HUES64 (cell line): ENCODE measurements around the gene CACNA1C.

Source experiments
- H3K27ac ChIP-seq: 2 replicates; pipeline ENCODE4 v1.7.0; 2013; ENCODE audit warnings: low read depth, low read length, inconsistent platforms
- H3K27me3 ChIP-seq: 2 replicates; pipeline ENCODE4 v1.6.1; 2013; ENCODE audit warnings: mild to moderate bottlenecking, low read length; ENCODE audit not compliant: insufficient read depth
- H3K36me3 ChIP-seq: 2 replicates; pipeline ENCODE4 v1.6.1; 2013; ENCODE audit warnings: mild to moderate bottlenecking, low read length; ENCODE audit not compliant: insufficient read depth
- H3K4me1 ChIP-seq: 2 replicates; pipeline ENCODE4 v1.6.1; 2013; ENCODE audit warnings: mild to moderate bottlenecking, low read length, moderate library complexity; ENCODE audit not compliant: insufficient read depth
- H3K4me3 ChIP-seq: 2 replicates; pipeline ENCODE4 v1.5.1; 2013; ENCODE audit warnings: mild to moderate bottlenecking, low read length, moderate library complexity
- H3K9ac ChIP-seq: 2 replicates; pipeline ENCODE4 v1.6.1; 2013; ENCODE audit warnings: mild to moderate bottlenecking, low read depth, low read length
- H3K9me3 ChIP-seq: 2 replicates; pipeline ENCODE4 v1.6.1; 2013; ENCODE audit warnings: low read depth, low read length; ENCODE audit not compliant: insufficient read depth
- WGBS: fragments of 150-250, 120-280 bp; methylation state at CpG from one replicate; pipeline ENCODE4 v1.1.7; 2013; ENCODE audit warnings: missing lambda C conversion rate; 5-methylcytosine and 5-hydroxymethylcytosine counted together

The CACNA1C gene

DNA sequence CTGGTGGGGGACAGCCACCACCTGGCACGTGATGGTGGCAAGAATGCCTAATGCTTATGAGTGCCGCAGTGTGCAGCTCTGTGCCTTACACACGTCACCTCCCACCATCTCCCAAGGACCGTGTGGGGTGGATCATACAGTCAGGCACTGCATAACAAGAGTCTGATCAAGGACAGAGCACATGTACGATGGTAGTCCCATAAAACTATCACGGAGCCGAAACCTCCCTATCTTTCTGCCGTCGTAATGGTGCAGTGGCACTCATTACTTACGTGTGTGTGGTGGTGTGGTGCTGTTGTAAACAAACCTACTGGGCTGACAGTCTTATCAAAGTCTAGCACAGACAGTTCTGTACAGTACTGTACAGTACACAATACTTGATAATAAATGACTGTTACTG is 89.3 kb downstream of the CACNA1C start:
- H3K9me3 ChIP-seq = no peaks in the 10 kb centered on the region
- whole genome bisulfite sequencing = 94% methylated on average over 10 of the region's 10 CpGs
- no peaks in the 10 kb centered on the region for H3K36me3 ChIP-seq
- H3K4me3 ChIP-seq = no peak overlapping the region
- no peaks in the 10 kb centered on the region for H3K27me3 ChIP-seq
- no peaks in the 10 kb centered on the region for H3K4me1 ChIP-seq
- H3K27ac ChIP-seq = no peak overlapping the region
- no peak overlapping the region for H3K9ac ChIP-seq

DNA sequence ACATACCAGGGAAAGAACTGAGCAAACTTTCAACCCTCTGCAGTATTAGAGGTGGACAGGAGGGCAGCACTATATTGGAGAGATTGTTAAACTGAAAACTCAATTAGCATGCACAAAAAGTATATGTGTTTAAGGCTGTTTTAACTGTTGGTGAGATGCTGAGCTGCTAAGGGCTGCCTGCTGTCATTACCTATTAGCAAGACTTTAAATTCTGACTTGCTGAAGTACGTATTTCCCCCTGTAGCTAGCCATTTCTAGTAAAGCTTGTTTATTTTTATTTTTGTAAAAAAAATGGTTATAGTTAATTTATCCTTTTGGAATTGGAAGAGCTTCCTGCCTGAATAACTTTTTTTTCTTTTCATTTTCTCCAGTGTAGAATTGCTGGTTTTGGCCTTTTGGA is 92.2 kb downstream of the CACNA1C start:
- no CpG with 5 or more reads among the region's 1 CpG for WGBS
- Histone ChIP-seq H3K27ac (no peak overlapping the region), H3K4me3 (no peak overlapping the region)

DNA sequence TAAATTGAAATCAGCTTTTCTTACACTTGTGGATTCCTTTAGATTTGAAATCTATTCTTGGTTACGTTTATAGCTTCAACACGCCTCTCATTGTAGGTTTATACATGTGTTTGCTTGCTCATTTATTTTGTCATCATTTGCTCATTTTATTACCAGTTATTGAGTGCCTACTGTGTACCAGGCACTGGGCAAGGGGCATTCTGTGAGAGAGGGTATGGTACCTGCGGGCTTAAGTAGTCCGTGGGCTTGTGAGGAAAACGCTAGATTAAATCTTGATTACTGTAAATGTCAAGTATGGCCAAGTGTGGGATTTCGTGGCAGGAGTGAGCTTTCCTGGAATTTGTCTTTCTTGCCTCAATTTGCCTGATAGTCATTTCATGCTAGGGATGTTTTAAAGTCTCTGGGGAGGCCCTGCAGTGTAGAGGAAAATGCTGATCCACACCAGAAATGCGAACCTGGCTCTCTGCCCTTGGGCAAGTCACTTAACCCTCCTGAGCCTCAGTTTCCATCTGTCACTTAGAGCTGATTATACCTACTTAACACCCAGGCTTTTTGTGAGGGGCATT is 92.7 kb downstream of the CACNA1C start:
- no peak overlapping the region for H3K27ac ChIP-seq
- H3K9me3 ChIP-seq = no peaks in the 10 kb centered on the region
- no peak overlapping the region for H3K9ac ChIP-seq
- H3K27me3 ChIP-seq = no peaks in the 10 kb centered on the region
- WGBS = 85% methylated on average over 5 of the region's 7 CpGs
- H3K4me1 ChIP-seq = no peaks in the 10 kb centered on the region
- H3K4me3 ChIP-seq = no peak overlapping the region
- H3K36me3 ChIP-seq = no peaks in the 10 kb centered on the region

More for the DNA sequence above, 92.2 kb downstream of the CACNA1C start:
- H3K4me1 ChIP-seq = no peaks in the 10 kb centered on the region
- no peak overlapping the region for H3K9ac ChIP-seq
- no peaks in the 10 kb centered on the region for H3K36me3 ChIP-seq
- H3K27me3 ChIP-seq = no peaks in the 10 kb centered on the region
- no peaks in the 10 kb centered on the region for H3K9me3 ChIP-seq

DNA sequence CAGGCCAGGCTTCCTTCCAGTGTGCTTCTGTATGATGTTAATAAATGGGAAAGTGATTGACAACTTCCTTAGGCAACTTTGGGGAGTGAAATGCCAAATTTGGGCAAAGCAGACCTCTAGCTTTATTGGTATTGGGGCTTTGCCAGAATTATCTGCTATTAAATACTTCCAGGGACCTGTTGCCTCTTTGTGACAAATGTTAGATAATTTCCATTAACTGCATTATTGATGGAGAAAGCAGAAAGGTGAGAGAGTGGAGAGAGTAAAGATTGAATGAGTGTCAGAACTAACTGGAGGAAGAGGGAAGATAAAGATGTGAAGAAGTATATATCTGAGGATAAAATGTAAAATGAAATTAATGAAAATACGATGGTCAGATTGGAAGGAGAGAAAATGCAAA is 94.5 kb downstream of the CACNA1C start:
- Histone ChIP-seq H3K36me3 (no peaks in the 10 kb centered on the region), H3K27ac (no peak overlapping the region), H3K27me3 (no peaks in the 10 kb centered on the region), H3K4me1 (no peaks in the 10 kb centered on the region), H3K4me3 (no peak overlapping the region), H3K9me3 (no peaks in the 10 kb centered on the region), H3K9ac (no peak overlapping the region)
- 82% methylated on average over 1 of the region's 1 CpG for WGBS

DNA sequence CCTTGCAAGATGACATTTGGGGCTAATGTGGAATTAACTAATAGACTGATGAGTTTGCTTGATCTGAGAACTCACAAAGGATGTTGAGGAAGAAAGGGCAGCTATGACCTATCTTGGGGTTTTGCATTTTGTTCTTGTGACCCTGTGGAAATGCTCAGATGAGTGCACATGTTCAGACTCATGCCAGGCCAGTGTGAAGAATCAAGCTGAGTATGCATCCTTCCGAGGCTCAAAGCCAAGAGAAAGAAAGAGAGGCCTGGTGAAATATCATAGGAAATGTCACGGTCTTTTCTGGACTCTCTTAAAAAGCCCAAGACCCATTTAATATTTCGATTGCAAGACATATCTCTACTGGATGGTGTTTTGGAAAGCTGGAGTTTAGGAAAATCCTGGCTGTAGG is 96.3 kb downstream of the CACNA1C start:
- no peaks in the 10 kb centered on the region for H3K27me3 ChIP-seq
- 98% methylated on average over 3 of the region's 3 CpGs for WGBS
- H3K4me1 ChIP-seq = peaks cover 6% of the 10 kb centered on the region; the same call in 1 of the 2 replicates
- H3K9ac ChIP-seq = no peak overlapping the region
- H3K9me3 ChIP-seq = no peaks in the 10 kb centered on the region
- no peaks in the 10 kb centered on the region for H3K36me3 ChIP-seq
- H3K4me3 ChIP-seq = no peak overlapping the region
- no peak overlapping the region for H3K27ac ChIP-seq

DNA sequence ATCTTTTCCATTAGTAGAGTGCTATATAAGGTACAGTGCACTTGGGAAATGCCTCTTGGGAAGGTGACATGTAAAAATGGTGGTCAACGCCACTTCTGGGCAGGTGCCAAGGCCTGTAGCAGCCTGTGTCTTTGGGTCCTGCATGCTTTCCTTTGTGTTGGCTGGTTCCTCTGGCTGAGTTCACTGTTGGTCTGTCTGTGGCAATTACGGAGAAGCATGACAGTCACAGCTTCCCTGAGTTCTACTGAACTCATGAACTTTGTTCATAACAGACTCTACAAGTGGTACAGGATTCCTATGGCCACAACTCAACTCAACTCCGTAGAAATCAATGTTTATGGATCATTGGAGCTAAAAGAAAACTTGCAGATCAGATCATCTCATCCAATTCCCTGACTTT is 98.0 kb downstream of the CACNA1C start:
- H3K27ac ChIP-seq = no peak overlapping the region
- no peaks in the 10 kb centered on the region for H3K36me3 ChIP-seq
- H3K9me3 ChIP-seq = no peaks in the 10 kb centered on the region
- no peak overlapping the region for H3K4me3 ChIP-seq
- WGBS = 93% methylated on average over 3 of the region's 3 CpGs
- peaks cover 12% of the 10 kb centered on the region; the same call in 1 of the 2 replicates for H3K4me1 ChIP-seq
- H3K9ac ChIP-seq = no peak overlapping the region
- H3K27me3 ChIP-seq = no peaks in the 10 kb centered on the region

DNA sequence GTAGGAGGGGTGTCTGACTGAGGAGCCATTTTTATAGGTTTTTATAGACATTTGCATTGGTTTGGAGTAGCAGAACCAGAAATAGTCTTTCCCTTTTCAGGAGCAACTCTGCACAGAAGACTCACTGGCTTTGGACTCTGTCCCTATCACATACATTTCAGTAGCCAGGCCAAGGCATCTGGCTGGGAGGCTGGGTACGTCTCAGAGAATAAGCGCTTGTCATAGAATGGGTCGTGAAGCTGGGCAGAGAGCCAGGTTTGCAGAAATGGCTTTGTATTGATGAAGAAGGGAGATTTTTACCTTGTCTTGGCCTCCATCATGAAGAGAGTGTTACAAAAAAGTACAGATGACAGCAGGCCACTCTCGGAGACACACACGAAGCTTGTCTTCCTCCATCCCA is 98.6 kb downstream of the CACNA1C start:
- H3K27me3 ChIP-seq = no peaks in the 10 kb centered on the region
- no peaks in the 10 kb centered on the region for H3K9me3 ChIP-seq
- no peaks in the 10 kb centered on the region for H3K36me3 ChIP-seq
- H3K27ac ChIP-seq = no peak overlapping the region
- no peak overlapping the region for H3K4me3 ChIP-seq
- WGBS = 93% methylated on average over 5 of the region's 5 CpGs
- no peak overlapping the region for H3K9ac ChIP-seq
- peaks cover 12% of the 10 kb centered on the region; the same call in 1 of the 2 replicates for H3K4me1 ChIP-seq

DNA sequence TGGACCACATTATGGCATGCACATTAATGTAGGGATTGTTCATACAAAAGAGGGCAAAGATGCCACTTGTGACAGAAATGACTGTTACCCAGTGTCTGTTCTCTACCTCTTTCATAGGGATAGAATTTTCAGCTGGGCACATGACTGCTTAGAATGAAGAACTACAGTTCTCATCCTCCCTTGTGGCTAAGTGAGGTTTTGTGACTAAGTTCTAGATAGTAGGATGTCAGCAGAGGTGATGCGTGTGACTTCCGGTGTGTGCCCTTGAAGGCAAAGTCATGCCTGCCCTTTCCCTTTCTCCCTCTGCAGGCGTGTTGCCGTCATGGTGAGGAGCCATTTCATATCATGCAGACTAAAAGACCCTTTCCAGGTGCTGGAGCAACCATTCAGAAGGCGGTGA is 99.3 kb downstream of the CACNA1C start:
- Histone ChIP-seq H3K27me3 (no peaks in the 10 kb centered on the region), H3K9me3 (no peaks in the 10 kb centered on the region), H3K4me3 (no peak overlapping the region), H3K36me3 (no peaks in the 10 kb centered on the region), H3K4me1 (peaks cover 12% of the 10 kb centered on the region; the same call in 1 of the 2 replicates), H3K27ac (no peak overlapping the region), H3K9ac (no peak overlapping the region)
- WGBS = 94% methylated on average over 4 of the region's 5 CpGs

DNA sequence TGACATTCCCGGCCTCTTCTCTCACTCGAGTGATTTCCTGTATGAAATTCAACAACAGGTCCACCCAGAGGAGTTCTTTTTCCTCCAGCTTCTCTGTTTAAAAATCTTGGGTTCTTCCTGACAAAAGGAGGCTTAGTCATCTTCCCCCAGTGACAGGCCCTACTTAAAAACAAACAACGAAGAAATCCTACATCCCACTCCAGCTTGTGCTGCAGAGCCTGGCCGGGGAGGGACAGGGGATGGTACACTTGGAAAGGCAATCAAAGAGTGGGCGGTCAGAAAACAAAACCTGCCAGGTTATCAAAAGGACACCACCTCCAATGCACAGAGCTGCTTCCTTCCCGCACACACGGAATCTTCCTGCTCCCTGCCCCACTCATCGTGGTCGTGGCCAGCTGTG is 101.3 kb downstream of the CACNA1C start:
- H3K27me3 ChIP-seq = no peaks in the 10 kb centered on the region
- no peak overlapping the region for H3K9ac ChIP-seq
- no peak overlapping the region for H3K27ac ChIP-seq
- 75% methylated on average over 9 of the region's 9 CpGs for WGBS
- no peak overlapping the region for H3K4me3 ChIP-seq
- no peaks in the 10 kb centered on the region for H3K9me3 ChIP-seq
- peaks cover 12% of the 10 kb centered on the region; the same call in 1 of the 2 replicates for H3K4me1 ChIP-seq
- no peaks in the 10 kb centered on the region for H3K36me3 ChIP-seq

DNA sequence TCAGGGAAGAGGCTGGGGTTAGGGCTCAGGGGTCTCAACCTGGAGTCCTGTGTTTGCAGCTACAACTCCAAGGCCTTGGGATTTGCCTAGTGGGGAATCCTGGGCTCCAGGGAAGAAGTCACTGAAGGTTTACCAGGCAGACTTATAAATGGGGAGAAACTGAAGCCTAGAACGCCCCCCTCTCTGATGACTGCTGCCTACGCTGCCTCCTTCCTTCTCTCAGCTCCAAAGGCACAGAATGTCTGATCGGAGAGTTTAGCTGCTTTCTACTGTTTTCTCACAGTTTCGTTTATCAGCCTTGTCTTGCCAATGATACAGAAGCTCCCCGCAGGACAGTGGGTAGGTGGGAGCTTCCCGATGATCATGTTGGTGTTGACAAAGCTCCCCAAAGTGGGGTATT is 101.7 kb downstream of the CACNA1C start:
- WGBS = 89% methylated on average over 6 of the region's 6 CpGs
- Histone ChIP-seq H3K36me3 (no peaks in the 10 kb centered on the region), H3K27me3 (no peaks in the 10 kb centered on the region), H3K27ac (no peak overlapping the region), H3K9me3 (no peaks in the 10 kb centered on the region), H3K4me3 (no peak overlapping the region), H3K4me1 (peaks cover 12% of the 10 kb centered on the region; the same call in 1 of the 2 replicates), H3K9ac (no peak overlapping the region)

DNA sequence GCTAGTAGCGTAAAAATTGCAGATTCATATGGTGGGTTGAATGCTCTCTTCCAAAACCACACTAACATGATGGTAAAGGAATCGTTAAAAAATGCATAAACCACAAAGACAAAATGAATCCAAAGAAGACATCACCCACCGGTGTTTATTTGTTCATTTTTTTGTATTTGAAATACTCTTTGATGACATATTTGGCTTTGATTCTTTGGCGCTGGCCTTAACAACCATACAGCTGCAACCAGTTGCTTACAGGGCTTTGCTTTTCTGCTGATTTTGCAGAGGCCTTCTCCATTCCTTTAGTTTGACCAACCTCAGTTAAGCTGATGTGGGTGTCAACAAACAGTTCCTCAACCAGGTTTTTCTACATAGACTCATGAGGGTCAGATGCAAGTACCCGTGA is 103.5 kb downstream of the CACNA1C start:
- Histone ChIP-seq H3K9ac (no peak overlapping the region), H3K36me3 (no peaks in the 10 kb centered on the region), H3K4me3 (no peak overlapping the region), H3K27me3 (no peaks in the 10 kb centered on the region), H3K9me3 (no peaks in the 10 kb centered on the region), H3K27ac (no peak overlapping the region), H3K4me1 (peaks cover 12% of the 10 kb centered on the region; the same call in 1 of the 2 replicates)
- WGBS = 99% methylated on average over 3 of the region's 5 CpGs

DNA sequence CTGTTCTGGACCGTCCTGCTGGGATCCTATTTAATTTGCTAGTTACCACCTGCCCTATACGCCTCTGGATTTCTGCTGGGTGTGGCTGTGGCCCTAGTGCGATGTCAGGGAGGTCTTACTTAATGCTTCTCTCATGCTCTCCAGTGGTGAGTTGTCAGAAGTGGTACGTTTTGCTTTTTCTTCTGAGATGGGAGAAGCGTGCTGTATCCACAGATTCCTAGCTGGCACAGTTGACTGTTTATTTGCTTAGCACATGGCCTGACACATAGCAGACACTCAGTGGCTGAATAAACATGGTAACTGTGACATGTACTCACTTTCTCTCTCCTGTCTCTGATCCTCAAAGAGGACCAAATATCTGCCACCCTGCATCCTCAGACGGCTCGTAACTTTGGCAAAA is 107.3 kb downstream of the CACNA1C start:
- no peak overlapping the region for H3K9ac ChIP-seq
- H3K4me1 ChIP-seq = no peaks in the 10 kb centered on the region
- no peaks in the 10 kb centered on the region for H3K27me3 ChIP-seq
- H3K27ac ChIP-seq = no peak overlapping the region
- no peak overlapping the region for H3K4me3 ChIP-seq
- WGBS = 88% methylated on average over 7 of the region's 7 CpGs
- no peaks in the 10 kb centered on the region for H3K36me3 ChIP-seq
- no peaks in the 10 kb centered on the region for H3K9me3 ChIP-seq
